ENCODE results near the gene IL9. TPM values are rescaled to one million over a fixed set of nuclear protein-coding genes. Genes with fewer than 3 reads are reported as not detected.

The IL9 gene
- total RNA-seq, 2 donors from 2014 or later: not detected

DNA sequence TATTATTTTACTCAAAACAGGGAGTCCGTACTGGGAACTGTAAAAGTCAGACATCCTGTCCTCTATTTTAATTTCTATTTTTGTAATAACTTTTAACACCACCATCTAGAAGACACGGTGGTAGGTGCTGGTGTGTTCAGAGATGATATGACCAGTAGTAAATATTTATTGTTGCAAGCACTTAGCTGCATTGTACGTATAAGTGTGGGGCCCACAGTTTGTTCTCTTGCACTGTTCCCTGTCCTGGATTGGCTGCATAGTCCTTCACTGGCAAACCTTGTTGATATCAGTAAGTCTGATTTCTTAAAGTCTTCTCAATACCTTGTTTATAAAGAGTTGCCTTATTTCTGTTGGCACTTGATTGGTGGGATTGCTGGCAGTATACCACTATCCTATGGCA lies 24.6 kb upstream of the IL9 start:
- no peak overlapping the region for H3K4me3 ChIP-seq
- no peak overlapping the region for H3K27ac ChIP-seq
- TF ChIP-seq, protein P1, sequence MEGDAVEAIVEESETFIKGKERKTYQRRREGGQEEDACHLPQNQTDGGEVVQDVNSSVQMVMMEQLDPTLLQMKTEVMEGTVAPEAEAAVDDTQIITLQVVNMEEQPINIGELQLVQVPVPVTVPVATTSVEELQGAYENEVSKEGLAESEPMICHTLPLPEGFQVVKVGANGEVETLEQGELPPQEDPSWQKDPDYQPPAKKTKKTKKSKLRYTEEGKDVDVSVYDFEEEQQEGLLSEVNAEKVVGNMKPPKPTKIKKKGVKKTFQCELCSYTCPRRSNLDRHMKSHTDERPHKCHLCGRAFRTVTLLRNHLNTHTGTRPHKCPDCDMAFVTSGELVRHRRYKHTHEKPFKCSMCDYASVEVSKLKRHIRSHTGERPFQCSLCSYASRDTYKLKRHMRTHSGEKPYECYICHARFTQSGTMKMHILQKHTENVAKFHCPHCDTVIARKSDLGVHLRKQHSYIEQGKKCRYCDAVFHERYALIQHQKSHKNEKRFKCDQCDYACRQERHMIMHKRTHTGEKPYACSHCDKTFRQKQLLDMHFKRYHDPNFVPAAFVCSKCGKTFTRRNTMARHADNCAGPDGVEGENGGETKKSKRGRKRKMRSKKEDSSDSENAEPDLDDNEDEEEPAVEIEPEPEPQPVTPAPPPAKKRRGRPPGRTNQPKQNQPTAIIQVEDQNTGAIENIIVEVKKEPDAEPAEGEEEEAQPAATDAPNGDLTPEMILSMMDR (IDR thresholded peaks at IDR 0.05): no peak
- no peak overlapping the region for H3K9ac ChIP-seq (ENCODE audit: low read depth in 2 of 2, low read length in 2 of 2)
- H3K36me3 ChIP-seq: no peaks in the 10 kb centered on the region
- H3K9me3 ChIP-seq: no peaks in the 10 kb centered on the region
- intact Hi-C loops (cut with DNase I): no loop called here
- no peaks in the 10 kb centered on the region for H3K27me3 ChIP-seq
- DNase-seq: no peak
- no peaks in the 10 kb centered on the region for H3K4me1 ChIP-seq

DNA sequence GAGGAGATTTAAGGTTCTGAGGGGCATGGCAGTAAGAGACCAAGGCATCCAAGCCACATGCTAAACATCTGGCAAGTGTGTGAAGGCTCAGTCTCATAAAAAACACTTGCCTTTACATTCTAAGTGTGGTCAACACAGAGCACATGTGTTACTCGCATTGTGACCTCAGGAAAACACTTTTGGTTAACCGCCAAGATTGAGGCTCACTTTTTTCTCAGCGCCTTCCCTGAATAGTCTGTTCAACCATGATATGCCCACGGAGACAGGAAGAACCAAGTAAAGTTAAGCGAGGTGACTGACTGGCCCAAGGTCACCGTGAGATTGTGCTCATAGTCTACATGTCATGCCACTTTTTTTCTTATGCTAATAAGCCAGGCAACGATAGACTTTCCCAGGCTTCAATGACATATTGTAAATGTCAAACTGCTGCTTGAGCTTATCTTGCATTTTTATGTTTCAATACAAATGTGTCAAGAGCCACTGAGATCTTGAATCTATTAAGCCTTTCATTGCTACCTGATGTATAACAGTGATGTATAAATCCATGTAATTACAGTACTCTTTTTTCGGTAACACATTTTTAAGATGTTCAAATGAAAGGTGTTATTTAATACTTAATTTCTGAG lies 21.1 kb upstream of the IL9 start:
- TF ChIP-seq, protein P1 (IDR thresholded peaks at IDR 0.05): no peak
- no peaks in the 10 kb centered on the region for H3K27me3 ChIP-seq
- H3K36me3 ChIP-seq: no peaks in the 10 kb centered on the region
- no peaks in the 10 kb centered on the region for H3K4me1 ChIP-seq
- H3K4me3 ChIP-seq: no peak overlapping the region
- no peaks in the 10 kb centered on the region for H3K9me3 ChIP-seq
- no peak overlapping the region for H3K9ac ChIP-seq (ENCODE audit: low read depth in 2 of 2, low read length in 2 of 2)
- DNase-seq: no peak
- intact Hi-C loops (cut with DNase I): no loop called here
- H3K27ac ChIP-seq: no peak overlapping the region

DNA sequence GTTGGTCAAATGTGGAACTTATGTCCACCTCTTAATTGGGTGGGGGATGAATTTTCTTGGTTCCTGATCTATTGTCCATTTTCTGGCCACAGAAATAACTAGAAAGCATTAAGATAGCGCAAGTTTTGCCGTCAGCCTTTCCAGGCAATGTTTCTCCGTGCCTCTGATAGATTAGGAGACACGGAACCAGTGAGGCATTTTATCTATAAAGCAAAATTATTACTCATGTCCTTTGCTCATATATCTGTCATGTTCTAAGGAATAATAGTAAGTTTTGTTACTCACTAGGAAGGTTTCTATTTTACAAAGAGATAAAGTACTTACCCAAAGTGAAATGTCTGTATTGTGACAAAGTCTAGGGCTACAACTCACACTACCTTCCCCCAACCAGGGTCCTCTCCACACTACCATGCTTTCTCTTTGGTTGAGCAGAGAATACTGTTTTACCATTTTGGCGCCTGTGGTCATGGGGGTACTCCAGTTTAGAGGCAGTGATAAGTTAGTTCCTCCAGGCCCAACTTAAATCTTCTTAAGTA lies 19.9 kb upstream of the IL9 start:
- Histone ChIP-seq H3K27me3 (no peaks in the 10 kb centered on the region), H3K9ac (ENCODE audit: low read depth in 2 of 2, low read length in 2 of 2) (no peak overlapping the region), H3K4me3 (no peak overlapping the region), H3K4me1 (no peaks in the 10 kb centered on the region), H3K9me3 (no peaks in the 10 kb centered on the region), H3K36me3 (no peaks in the 10 kb centered on the region), H3K27ac (no peak overlapping the region)
- intact Hi-C loops (cut with DNase I): no loop called here
- no peak for DNase-seq
- TF ChIP-seq, protein P1 (IDR thresholded peaks at IDR 0.05): no peak

DNA sequence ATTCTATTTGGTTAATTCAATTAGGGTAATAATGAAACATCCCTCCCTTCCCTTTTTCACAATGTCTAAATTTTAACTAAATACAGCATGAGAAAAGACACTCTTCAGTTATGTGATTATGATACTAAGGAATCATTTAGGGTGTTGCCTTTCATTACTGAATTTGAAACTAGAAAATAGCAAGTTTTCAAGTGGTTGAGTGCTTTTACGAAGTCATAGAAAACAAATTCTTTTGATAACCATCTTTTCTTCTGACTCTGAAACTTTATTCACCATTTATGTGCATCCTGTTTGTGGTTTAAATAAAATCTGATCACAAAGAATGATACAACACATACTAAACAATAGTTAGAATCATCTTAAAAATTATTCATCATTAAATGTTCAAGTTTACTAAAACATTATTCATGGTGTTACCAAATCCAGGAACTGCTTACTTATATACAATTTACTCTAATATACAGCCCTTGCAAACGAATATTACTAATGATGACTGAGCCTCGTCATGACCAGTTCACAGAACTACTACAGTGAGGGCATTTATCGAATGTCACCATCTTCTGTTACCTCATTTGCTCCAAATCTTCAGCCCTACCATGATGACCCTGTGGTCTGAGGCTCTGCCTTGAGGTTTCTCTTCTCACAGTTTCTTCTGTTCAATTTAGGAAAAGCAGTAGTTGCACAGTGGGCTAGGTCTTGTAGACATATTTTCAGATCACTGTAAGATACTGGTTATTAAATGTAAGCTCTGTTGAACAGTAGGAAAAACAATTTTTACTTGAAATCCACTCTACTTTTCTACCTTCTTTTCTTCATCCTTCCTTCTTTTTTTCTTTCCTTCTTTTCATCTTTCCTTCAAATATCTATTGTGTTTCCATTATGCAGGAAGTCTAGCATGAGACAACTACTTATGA lies 18.3 kb upstream of the IL9 start:
- Histone ChIP-seq H3K4me1 (no peaks in the 10 kb centered on the region), H3K9me3 (no peaks in the 10 kb centered on the region), H3K27me3 (no peaks in the 10 kb centered on the region), H3K27ac (no peak overlapping the region), H3K36me3 (no peaks in the 10 kb centered on the region), H3K4me3 (no peak overlapping the region), H3K9ac (ENCODE audit: low read depth in 2 of 2, low read length in 2 of 2) (no peak overlapping the region)
- intact Hi-C loops (cut with DNase I): no loop called here
- TF ChIP-seq, protein P1 (IDR thresholded peaks at IDR 0.05): no peak
- no peak for DNase-seq

DNA sequence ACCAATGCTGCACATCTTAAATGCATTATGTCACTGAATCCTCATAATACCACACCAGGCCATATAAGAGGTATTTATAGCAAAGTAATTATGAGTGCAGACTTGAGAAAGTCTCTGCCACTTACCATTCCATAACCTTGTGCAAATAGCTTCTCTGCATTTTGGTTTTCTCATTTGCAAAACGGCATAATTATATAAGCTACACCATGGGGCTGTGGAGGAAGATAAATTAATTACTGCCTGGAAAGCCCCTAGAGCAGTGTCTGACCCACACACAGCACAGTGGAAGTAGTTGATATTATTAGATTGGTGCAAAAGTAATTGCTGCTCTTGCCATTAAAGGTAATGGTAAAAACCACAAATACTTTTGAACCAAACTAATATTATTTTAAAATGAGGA lies 9.5 kb upstream of the IL9 start:
- intact Hi-C loops (cut with DNase I): no loop called here

More for the DNA sequence above, 9.5 kb upstream of the IL9 start:
- Histone ChIP-seq H3K9me3 (no peaks in the 10 kb centered on the region), H3K27me3 (no peaks in the 10 kb centered on the region), H3K27ac (no peak overlapping the region), H3K9ac (ENCODE audit: low read depth in 2 of 2, low read length in 2 of 2) (no peak overlapping the region), H3K4me3 (no peak overlapping the region), H3K36me3 (no peaks in the 10 kb centered on the region), H3K4me1 (no peaks in the 10 kb centered on the region)
- no peak for DNase-seq
- TF ChIP-seq, protein P1 (IDR thresholded peaks at IDR 0.05): no peak
